ACHN (cell line): ENCODE data around the gene CACNA1H.
A peak's percentile ranks its signal among the peaks of the same experiment; 100 is the strongest.
"Not testable (repeated sequence)": the region's sequence is repeated elsewhere in the genome, so short reads cannot be mapped to it uniquely, and the experiment has no call there.

Experiments
- DNase-seq: peaks from one replicate; pipeline ENCODE4 v3.0.0-alpha.2; 2015
- in situ Hi-C: cut with HindIII; loops from 2 replicates; pipeline ENCODE4 v1.10.0; 2017; ENCODE audit warnings: low sequenced_read_pairs, low pct_ligation_motif_present, low pct_unique_long_range_greater_than_20kb

CACNA1H gene

GRCh38 chr16:1180549-1181403, 27.9 kb downstream of the CACNA1H start:
- in situ Hi-C loops: no loop called here
- DNase-seq: no peak

GRCh38 chr16:1181404-1182315, 28.8 kb downstream of the CACNA1H start:
- in situ Hi-C loops: no loop called here
- no peak for DNase-seq

- peak; percentile 93 for DNase-seq
- in situ Hi-C loops: no loop called here
Measured at GRCh38 chr16:1182316-1182671, 29.4 kb downstream of the CACNA1H start.

GRCh38 chr16:1182950-1183907, 30.3 kb downstream of the CACNA1H start:
- in situ Hi-C loops: no loop called here

GRCh38 chr16:1184156-1184868, 31.4 kb downstream of the CACNA1H start:
- DNase-seq: peak; percentile 59
- in situ Hi-C loops: no loop called here

More at GRCh38 chr16:1182950-1183907, 30.3 kb downstream of the CACNA1H start:
- peak; percentile 81 for DNase-seq

GRCh38 chr16:1184980-1185379, 32.1 kb downstream of the CACNA1H start:
- no peak for DNase-seq
- in situ Hi-C loops: no loop called here

GRCh38 chr16:1185460-1186207, 32.7 kb downstream of the CACNA1H start:
- in situ Hi-C loops, DNase-seq: not testable (repeated sequence)

- peak; percentile 74 for DNase-seq
- in situ Hi-C loops: no loop called here
Measured at GRCh38 chr16:1188432-1189189, 35.7 kb downstream of the CACNA1H start.

- no peak for DNase-seq
- in situ Hi-C loops: no loop called here
Measured at GRCh38 chr16:1189455-1189854, 36.5 kb downstream of the CACNA1H start.

- in situ Hi-C loops: not testable (repeated sequence)
Measured at GRCh38 chr16:1190789-1191188, 37.9 kb downstream of the CACNA1H start.

GRCh38 chr16:1192384-1193073, 39.6 kb downstream of the CACNA1H start:
- in situ Hi-C loops: no loop called here
- no peak for DNase-seq

More at GRCh38 chr16:1190789-1191188, 37.9 kb downstream of the CACNA1H start:
- not testable (repeated sequence) for DNase-seq

GRCh38 chr16:1193143-1193824, 40.4 kb downstream of the CACNA1H start:
- no peak for DNase-seq
- in situ Hi-C loops: no loop called here

GRCh38 chr16:1193825-1194581, 41.1 kb downstream of the CACNA1H start:
- no peak for DNase-seq
- in situ Hi-C loops: no loop called here

- in situ Hi-C loops: no loop called here
- DNase-seq: no peak
Measured at GRCh38 chr16:1194665-1195392, 41.9 kb downstream of the CACNA1H start.
